ENCODE measurements around the gene TJP1. TPM values are rescaled to one million over a fixed set of nuclear protein-coding genes. Genes with fewer than 3 reads are reported as not detected.

TJP1 gene
- total and polyA plus RNA-seq, 9 of the 15 experiments (the other 6 are each of a cell fraction or from before 2014, with no cell fraction given) = 9.1 to 39.3 (median 28.0) TPM

DNA sequence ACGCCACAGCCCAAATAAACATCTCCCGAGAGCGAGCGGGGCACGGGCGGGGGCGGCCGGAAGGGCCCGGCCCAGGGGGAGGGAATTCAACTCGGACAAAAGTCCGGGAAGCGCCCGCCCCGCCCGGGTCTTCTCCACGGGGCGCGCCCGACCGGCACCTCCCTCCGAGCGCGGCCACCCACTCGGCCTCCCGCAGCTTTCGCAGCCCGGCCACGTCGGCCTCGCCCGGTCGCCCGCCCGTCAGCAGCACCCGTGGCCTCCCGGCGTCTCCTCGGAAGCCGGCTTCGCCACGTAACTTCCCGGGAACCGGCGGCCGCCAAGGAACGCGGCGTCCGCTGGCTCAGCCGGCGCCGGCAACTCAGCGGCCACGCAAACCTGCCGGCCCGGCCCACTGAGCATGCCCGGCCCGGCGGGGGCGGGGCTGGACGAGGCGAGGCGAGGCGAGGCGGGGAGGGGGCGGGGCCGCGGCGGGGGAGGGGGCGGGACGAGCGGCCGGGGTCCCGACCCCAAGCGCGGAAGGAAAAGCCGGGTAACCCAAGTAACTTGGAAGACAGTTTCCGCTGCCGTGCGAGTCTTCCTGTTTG is at the start of gene TJP1 (continued):
- TF ChIP-seq, protein P1, sequence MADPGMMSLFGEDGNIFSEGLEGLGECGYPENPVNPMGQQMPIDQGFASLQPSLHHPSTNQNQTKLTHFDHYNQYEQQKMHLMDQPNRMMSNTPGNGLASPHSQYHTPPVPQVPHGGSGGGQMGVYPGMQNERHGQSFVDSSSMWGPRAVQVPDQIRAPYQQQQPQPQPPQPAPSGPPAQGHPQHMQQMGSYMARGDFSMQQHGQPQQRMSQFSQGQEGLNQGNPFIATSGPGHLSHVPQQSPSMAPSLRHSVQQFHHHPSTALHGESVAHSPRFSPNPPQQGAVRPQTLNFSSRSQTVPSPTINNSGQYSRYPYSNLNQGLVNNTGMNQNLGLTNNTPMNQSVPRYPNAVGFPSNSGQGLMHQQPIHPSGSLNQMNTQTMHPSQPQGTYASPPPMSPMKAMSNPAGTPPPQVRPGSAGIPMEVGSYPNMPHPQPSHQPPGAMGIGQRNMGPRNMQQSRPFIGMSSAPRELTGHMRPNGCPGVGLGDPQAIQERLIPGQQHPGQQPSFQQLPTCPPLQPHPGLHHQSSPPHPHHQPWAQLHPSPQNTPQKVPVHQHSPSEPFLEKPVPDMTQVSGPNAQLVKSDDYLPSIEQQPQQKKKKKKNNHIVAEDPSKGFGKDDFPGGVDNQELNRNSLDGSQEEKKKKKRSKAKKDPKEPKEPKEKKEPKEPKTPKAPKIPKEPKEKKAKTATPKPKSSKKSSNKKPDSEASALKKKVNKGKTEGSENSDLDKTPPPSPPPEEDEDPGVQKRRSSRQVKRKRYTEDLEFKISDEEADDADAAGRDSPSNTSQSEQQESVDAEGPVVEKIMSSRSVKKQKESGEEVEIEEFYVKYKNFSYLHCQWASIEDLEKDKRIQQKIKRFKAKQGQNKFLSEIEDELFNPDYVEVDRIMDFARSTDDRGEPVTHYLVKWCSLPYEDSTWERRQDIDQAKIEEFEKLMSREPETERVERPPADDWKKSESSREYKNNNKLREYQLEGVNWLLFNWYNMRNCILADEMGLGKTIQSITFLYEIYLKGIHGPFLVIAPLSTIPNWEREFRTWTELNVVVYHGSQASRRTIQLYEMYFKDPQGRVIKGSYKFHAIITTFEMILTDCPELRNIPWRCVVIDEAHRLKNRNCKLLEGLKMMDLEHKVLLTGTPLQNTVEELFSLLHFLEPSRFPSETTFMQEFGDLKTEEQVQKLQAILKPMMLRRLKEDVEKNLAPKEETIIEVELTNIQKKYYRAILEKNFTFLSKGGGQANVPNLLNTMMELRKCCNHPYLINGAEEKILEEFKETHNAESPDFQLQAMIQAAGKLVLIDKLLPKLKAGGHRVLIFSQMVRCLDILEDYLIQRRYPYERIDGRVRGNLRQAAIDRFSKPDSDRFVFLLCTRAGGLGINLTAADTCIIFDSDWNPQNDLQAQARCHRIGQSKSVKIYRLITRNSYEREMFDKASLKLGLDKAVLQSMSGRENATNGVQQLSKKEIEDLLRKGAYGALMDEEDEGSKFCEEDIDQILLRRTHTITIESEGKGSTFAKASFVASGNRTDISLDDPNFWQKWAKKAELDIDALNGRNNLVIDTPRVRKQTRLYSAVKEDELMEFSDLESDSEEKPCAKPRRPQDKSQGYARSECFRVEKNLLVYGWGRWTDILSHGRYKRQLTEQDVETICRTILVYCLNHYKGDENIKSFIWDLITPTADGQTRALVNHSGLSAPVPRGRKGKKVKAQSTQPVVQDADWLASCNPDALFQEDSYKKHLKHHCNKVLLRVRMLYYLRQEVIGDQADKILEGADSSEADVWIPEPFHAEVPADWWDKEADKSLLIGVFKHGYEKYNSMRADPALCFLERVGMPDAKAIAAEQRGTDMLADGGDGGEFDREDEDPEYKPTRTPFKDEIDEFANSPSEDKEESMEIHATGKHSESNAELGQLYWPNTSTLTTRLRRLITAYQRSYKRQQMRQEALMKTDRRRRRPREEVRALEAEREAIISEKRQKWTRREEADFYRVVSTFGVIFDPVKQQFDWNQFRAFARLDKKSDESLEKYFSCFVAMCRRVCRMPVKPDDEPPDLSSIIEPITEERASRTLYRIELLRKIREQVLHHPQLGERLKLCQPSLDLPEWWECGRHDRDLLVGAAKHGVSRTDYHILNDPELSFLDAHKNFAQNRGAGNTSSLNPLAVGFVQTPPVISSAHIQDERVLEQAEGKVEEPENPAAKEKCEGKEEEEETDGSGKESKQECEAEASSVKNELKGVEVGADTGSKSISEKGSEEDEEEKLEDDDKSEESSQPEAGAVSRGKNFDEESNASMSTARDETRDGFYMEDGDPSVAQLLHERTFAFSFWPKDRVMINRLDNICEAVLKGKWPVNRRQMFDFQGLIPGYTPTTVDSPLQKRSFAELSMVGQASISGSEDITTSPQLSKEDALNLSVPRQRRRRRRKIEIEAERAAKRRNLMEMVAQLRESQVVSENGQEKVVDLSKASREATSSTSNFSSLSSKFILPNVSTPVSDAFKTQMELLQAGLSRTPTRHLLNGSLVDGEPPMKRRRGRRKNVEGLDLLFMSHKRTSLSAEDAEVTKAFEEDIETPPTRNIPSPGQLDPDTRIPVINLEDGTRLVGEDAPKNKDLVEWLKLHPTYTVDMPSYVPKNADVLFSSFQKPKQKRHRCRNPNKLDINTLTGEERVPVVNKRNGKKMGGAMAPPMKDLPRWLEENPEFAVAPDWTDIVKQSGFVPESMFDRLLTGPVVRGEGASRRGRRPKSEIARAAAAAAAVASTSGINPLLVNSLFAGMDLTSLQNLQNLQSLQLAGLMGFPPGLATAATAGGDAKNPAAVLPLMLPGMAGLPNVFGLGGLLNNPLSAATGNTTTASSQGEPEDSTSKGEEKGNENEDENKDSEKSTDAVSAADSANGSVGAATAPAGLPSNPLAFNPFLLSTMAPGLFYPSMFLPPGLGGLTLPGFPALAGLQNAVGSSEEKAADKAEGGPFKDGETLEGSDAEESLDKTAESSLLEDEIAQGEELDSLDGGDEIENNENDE (IDR thresholded peaks at IDR 0.05; ENCODE audit: low read depth, low read length) = no peak
- TF ChIP-seq ZNF695 (CRISPR knock-in tag; IDR thresholded peaks at IDR 0.05) = no peak
- TF ChIP-seq EGR1 (conservative IDR thresholded peaks at IDR 0.05) = peak; percentile 75
- TF ChIP-seq ZNF347 (CRISPR knock-in tag; IDR thresholded peaks at IDR 0.05; ENCODE audit: low read depth) = no peak
- TF ChIP-seq ZNF232 (CRISPR knock-in tag; IDR thresholded peaks at IDR 0.05) = no peak
- no peak for TF ChIP-seq HOXB6 (CRISPR knock-in tag; IDR thresholded peaks at IDR 0.05; ENCODE audit: borderline replicate concordance)
- no peak for TF ChIP-seq GABPB1 (CRISPR knock-in tag; IDR thresholded peaks at IDR 0.05)
- TF ChIP-seq KLF16 (IDR thresholded peaks at IDR 0.05) = no peak
- TF ChIP-seq ZNF263 (CRISPR knock-in tag; IDR thresholded peaks at IDR 0.05; ENCODE audit: borderline replicate concordance) = 0 out of 2 replicates have a peak, but pooled peaks have one; percentile 31
- TF ChIP-seq, protein P2, sequence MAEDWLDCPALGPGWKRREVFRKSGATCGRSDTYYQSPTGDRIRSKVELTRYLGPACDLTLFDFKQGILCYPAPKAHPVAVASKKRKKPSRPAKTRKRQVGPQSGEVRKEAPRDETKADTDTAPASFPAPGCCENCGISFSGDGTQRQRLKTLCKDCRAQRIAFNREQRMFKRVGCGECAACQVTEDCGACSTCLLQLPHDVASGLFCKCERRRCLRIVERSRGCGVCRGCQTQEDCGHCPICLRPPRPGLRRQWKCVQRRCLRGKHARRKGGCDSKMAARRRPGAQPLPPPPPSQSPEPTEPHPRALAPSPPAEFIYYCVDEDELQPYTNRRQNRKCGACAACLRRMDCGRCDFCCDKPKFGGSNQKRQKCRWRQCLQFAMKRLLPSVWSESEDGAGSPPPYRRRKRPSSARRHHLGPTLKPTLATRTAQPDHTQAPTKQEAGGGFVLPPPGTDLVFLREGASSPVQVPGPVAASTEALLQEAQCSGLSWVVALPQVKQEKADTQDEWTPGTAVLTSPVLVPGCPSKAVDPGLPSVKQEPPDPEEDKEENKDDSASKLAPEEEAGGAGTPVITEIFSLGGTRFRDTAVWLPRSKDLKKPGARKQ (CRISPR knock-in tag; IDR thresholded peaks at IDR 0.05) = no peak
